ENCODE data around the gene PRDM5. TPM values are rescaled to one million over a fixed set of nuclear protein-coding genes. Genes with fewer than 3 reads are reported as not detected.

Gene PRDM5
- total RNA-seq, 3 donors from 2014 or later: 0.08 to 0.37 (median 0.33) TPM

- H3K27me3 Mint-ChIP-seq (ENCODE audit: low read depth): peaks cover 2% of the 10 kb centered on the region
- no peaks in the 10 kb centered on the region for H3K4me1 Mint-ChIP-seq (ENCODE audit: low read depth)
- ATAC-seq (no peak), DNase-seq (no peak)
- no peaks in the 10 kb centered on the region for H3K9me3 Mint-ChIP-seq
- no peak overlapping the region for H3K4me3 Mint-ChIP-seq
- no peaks in the 10 kb centered on the region for H3K36me3 Mint-ChIP-seq (ENCODE audit: insufficient read depth)
Observed at GRCh38 chr4:120691106-120691505, 231.4 kb downstream of the PRDM5 start.

GRCh38 chr4:120688791-120689190 is 233.7 kb downstream of the PRDM5 start:
- Mint-ChIP-seq H3K9me3 (no peaks in the 10 kb centered on the region), H3K4me3 (no peak overlapping the region), H3K4me1 (ENCODE audit: low read depth) (no peaks in the 10 kb centered on the region), H3K27me3 (ENCODE audit: low read depth) (peaks cover 5% of the 10 kb centered on the region), H3K36me3 (ENCODE audit: insufficient read depth) (no peaks in the 10 kb centered on the region)
- DNase-seq: no peak
- ATAC-seq: no peak

GRCh38 chr4:120685756-120686278 is 236.7 kb downstream of the PRDM5 start:
- ATAC-seq (no peak), DNase-seq (no peak)
- Mint-ChIP-seq H3K9me3 (no peaks in the 10 kb centered on the region), H3K4me1 (ENCODE audit: low read depth) (no peaks in the 10 kb centered on the region), H3K4me3 (no peak overlapping the region), H3K36me3 (ENCODE audit: insufficient read depth) (no peaks in the 10 kb centered on the region), H3K27me3 (ENCODE audit: low read depth) (peaks cover 4% of the 10 kb centered on the region)

- Mint-ChIP-seq H3K36me3 (ENCODE audit: insufficient read depth) (no peaks in the 10 kb centered on the region), H3K9me3 (no peaks in the 10 kb centered on the region), H3K4me3 (no peak overlapping the region), H3K27me3 (ENCODE audit: low read depth) (peaks cover 4% of the 10 kb centered on the region), H3K4me1 (ENCODE audit: low read depth) (no peaks in the 10 kb centered on the region)
- DNase-seq (no peak), ATAC-seq (no peak)
Observed at GRCh38 chr4:120683897-120684540, 238.5 kb downstream of the PRDM5 start.

- H3K4me1 Mint-ChIP-seq (ENCODE audit: low read depth): no peaks in the 10 kb centered on the region
Observed at GRCh38 chr4:120682981-120683380, 239.5 kb downstream of the PRDM5 start.

GRCh38 chr4:120680647-120681228 is 241.8 kb downstream of the PRDM5 start:
- ATAC-seq: no peak
- H3K9me3 Mint-ChIP-seq: peaks cover 7% of the 10 kb centered on the region
- peaks cover 5% of the 10 kb centered on the region for H3K27me3 Mint-ChIP-seq (ENCODE audit: low read depth)
- DNase-seq: no peak
- H3K36me3 Mint-ChIP-seq (ENCODE audit: insufficient read depth): no peaks in the 10 kb centered on the region
- no peaks in the 10 kb centered on the region for H3K4me1 Mint-ChIP-seq (ENCODE audit: low read depth)
- no peak overlapping the region for H3K4me3 Mint-ChIP-seq

More at GRCh38 chr4:120682981-120683380, 239.5 kb downstream of the PRDM5 start:
- DNase-seq (no peak), ATAC-seq (no peak)
- no peaks in the 10 kb centered on the region for H3K9me3 Mint-ChIP-seq
- no peaks in the 10 kb centered on the region for H3K36me3 Mint-ChIP-seq (ENCODE audit: insufficient read depth)
- no peak overlapping the region for H3K4me3 Mint-ChIP-seq
- peaks cover 4% of the 10 kb centered on the region for H3K27me3 Mint-ChIP-seq (ENCODE audit: low read depth)

DNA sequence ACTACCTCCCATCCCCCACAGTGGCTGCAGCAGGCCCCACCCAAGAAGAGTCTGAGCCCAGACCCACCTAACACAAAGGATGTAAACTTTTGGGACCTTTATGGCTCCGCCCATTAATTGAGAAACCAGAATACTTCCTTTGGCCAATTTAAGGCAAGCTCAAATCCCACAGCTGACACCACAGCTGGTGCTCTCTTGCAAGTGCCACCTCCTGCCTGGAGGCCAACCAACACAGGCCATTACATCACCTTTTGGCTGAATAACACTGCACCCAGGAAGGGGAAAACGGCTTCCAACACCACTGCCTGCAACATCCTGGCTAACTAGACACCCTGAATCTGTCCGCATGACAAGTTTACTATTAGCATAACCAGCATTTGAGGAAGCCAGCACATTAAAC is 248.8 kb downstream of the PRDM5 start:
- ATAC-seq (no peak), DNase-seq (no peak)
- peaks cover 11% of the 10 kb centered on the region for H3K9me3 Mint-ChIP-seq
- H3K36me3 Mint-ChIP-seq (ENCODE audit: insufficient read depth): no peaks in the 10 kb centered on the region
- H3K4me1 Mint-ChIP-seq (ENCODE audit: low read depth): no peaks in the 10 kb centered on the region
- peaks cover 9% of the 10 kb centered on the region for H3K27me3 Mint-ChIP-seq (ENCODE audit: low read depth)
- H3K4me3 Mint-ChIP-seq: no peak overlapping the region

DNA sequence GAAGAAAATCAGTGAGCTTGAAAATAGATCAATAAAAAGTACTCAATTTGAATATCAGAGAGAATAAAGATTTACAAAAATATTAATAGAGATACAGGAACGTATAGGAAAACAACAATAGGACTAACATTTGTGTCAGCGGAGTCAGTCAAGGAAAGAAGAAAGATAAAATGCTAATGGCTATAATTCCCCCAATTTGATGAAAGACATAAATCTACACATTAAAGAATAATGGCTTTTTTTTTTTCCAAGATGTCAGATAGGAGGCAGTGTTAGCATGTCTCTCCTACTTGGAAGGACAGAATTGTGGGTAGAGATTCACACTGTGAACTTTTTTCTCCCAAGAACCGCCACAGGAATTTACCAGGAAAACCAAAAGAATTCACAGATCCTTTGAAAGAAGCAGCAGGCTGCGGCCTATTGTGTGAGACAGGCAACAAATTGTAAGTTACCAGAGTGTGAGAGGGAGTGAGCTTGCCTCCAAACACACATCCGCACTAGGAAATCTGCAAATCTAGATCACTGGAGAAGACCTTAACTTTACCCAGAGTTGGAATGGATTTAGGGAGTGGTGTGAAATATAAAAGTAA is 249.9 kb downstream of the PRDM5 start:
- Mint-ChIP-seq H3K36me3 (ENCODE audit: insufficient read depth) (no peaks in the 10 kb centered on the region), H3K4me1 (ENCODE audit: low read depth) (no peaks in the 10 kb centered on the region), H3K9me3 (peaks cover 11% of the 10 kb centered on the region), H3K27me3 (ENCODE audit: low read depth) (peaks cover 9% of the 10 kb centered on the region), H3K4me3 (no peak overlapping the region)
- no peak for ATAC-seq
- no peak for DNase-seq

DNA sequence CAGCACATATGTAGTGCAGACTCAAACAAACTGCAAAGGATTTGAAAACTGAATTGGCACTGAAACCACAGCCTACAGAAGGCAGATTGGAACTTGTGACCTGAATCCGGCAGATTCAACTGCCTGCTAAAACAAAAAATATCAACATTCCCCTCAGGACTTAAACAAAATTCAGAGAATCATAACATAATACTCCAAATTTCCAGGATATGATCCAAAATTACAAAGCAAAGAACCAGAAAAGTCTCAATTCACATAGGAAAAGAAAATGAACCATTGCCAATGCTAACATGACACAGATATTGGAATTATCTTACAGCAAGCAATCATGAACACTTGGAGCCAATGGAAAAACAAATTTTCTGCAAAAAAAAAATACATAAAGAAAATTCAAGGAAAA is 250.4 kb downstream of the PRDM5 start:
- Mint-ChIP-seq H3K4me3 (no peak overlapping the region), H3K36me3 (ENCODE audit: insufficient read depth) (no peaks in the 10 kb centered on the region), H3K27me3 (ENCODE audit: low read depth) (peaks cover 9% of the 10 kb centered on the region), H3K9me3 (peaks cover 5% of the 10 kb centered on the region), H3K4me1 (ENCODE audit: low read depth) (no peaks in the 10 kb centered on the region)
- no peak for ATAC-seq
- DNase-seq: no peak

GRCh38 chr4:120671538-120671937 is 251.0 kb downstream of the PRDM5 start:
- H3K4me3 Mint-ChIP-seq: no peak overlapping the region
- ATAC-seq: no peak
- H3K4me1 Mint-ChIP-seq (ENCODE audit: low read depth): no peaks in the 10 kb centered on the region
- peaks cover 5% of the 10 kb centered on the region for H3K9me3 Mint-ChIP-seq
- no peaks in the 10 kb centered on the region for H3K36me3 Mint-ChIP-seq (ENCODE audit: insufficient read depth)
- no peak for DNase-seq
- H3K27me3 Mint-ChIP-seq (ENCODE audit: low read depth): peaks cover 8% of the 10 kb centered on the region

- no peak overlapping the region for H3K4me3 Mint-ChIP-seq
- H3K36me3 Mint-ChIP-seq (ENCODE audit: insufficient read depth): no peaks in the 10 kb centered on the region
- no peaks in the 10 kb centered on the region for H3K4me1 Mint-ChIP-seq (ENCODE audit: low read depth)
- peaks cover 3% of the 10 kb centered on the region for H3K9me3 Mint-ChIP-seq
- ATAC-seq: no peak
- no peak for DNase-seq
- H3K27me3 Mint-ChIP-seq (ENCODE audit: low read depth): peaks cover 5% of the 10 kb centered on the region
Observed at GRCh38 chr4:120667102-120667501, 255.4 kb downstream of the PRDM5 start.

DNA sequence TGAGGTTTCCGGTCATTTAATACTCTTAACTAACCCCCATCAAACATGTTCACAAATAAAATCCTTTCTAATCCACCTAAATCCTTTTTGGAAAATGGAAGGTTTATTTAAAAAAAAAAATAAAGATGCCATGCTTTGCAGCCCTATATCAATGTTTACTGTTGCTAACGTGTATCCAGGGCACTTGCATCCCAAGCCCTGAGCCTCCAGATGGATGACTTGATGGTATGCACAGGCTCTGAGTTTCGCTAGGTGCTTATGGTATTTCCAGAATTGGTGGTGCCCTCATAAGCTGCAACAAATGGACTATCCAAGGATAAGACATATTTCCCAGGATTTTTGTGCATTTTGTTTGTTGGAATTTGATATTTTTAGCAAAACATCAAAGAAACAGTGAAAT is 257.7 kb downstream of the PRDM5 start:
- no peaks in the 10 kb centered on the region for H3K36me3 Mint-ChIP-seq (ENCODE audit: insufficient read depth)
- no peak for ATAC-seq

GRCh38 chr4:120659616-120660170 is 262.8 kb downstream of the PRDM5 start:
- Mint-ChIP-seq H3K27me3 (ENCODE audit: low read depth) (no peaks in the 10 kb centered on the region), H3K4me1 (ENCODE audit: low read depth) (no peaks in the 10 kb centered on the region), H3K36me3 (ENCODE audit: insufficient read depth) (no peaks in the 10 kb centered on the region), H3K9me3 (no peaks in the 10 kb centered on the region), H3K4me3 (no peak overlapping the region)
- DNase-seq: no peak
- ATAC-seq: no peak

More for the DNA sequence above, 257.7 kb downstream of the PRDM5 start:
- no peak overlapping the region for H3K4me3 Mint-ChIP-seq
- peaks cover 3% of the 10 kb centered on the region for H3K27me3 Mint-ChIP-seq (ENCODE audit: low read depth)
- no peaks in the 10 kb centered on the region for H3K9me3 Mint-ChIP-seq
- no peaks in the 10 kb centered on the region for H3K4me1 Mint-ChIP-seq (ENCODE audit: low read depth)
- DNase-seq: no peak

- Mint-ChIP-seq H3K4me3 (no peak overlapping the region), H3K9me3 (no peaks in the 10 kb centered on the region), H3K4me1 (ENCODE audit: low read depth) (no peaks in the 10 kb centered on the region), H3K27me3 (ENCODE audit: low read depth) (no peaks in the 10 kb centered on the region), H3K36me3 (ENCODE audit: insufficient read depth) (no peaks in the 10 kb centered on the region)
- DNase-seq (no peak), ATAC-seq (no peak)
Observed at GRCh38 chr4:120658772-120659171, 263.8 kb downstream of the PRDM5 start.

Data from activated T-cell treated with anti-CD3 and anti-CD28 coated beads, Interleukin-2, amount 50 U/mL, for 4 hours (primary cell).